GM21723 (cell line): ENCODE data around the gene SCYL1.
A peak's percentile ranks its signal among the peaks of the same experiment; 100 is the strongest.
"Not testable (repeated sequence)": the region's sequence is repeated elsewhere in the genome, so short reads cannot be mapped to it uniquely, and the experiment has no call there.

Experiments used
- ATAC-seq: cut with Tn5 transposase; IDR thresholded peaks from one replicate; pipeline ENCODE4 v1.9.1; 2021; ENCODE audit warnings: mild to moderate bottlenecking, moderate library complexity; ENCODE audit not compliant: unreplicated experiment

Gene SCYL1

GRCh38 chr11:65504674-65505465, 20.0 kb upstream of the SCYL1 start:
- ATAC-seq, result no peak

- no peak for ATAC-seq
Observed at GRCh38 chr11:65505466-65506289, 19.2 kb upstream of the SCYL1 start.

GRCh38 chr11:65506290-65506771, 18.6 kb upstream of the SCYL1 start:
- ATAC-seq, result no peak

- peak; percentile 41 for ATAC-seq
Observed at GRCh38 chr11:65506772-65507505, 17.9 kb upstream of the SCYL1 start.

GRCh38 chr11:65512311-65512710, 12.6 kb upstream of the SCYL1 start:
- ATAC-seq, result not testable (repeated sequence)

GRCh38 chr11:65516135-65516968, 8.5 kb upstream of the SCYL1 start:
- no peak for ATAC-seq

- ATAC-seq, result not testable (repeated sequence)
Observed at GRCh38 chr11:65518941-65519549, 5.8 kb upstream of the SCYL1 start.

DNA sequence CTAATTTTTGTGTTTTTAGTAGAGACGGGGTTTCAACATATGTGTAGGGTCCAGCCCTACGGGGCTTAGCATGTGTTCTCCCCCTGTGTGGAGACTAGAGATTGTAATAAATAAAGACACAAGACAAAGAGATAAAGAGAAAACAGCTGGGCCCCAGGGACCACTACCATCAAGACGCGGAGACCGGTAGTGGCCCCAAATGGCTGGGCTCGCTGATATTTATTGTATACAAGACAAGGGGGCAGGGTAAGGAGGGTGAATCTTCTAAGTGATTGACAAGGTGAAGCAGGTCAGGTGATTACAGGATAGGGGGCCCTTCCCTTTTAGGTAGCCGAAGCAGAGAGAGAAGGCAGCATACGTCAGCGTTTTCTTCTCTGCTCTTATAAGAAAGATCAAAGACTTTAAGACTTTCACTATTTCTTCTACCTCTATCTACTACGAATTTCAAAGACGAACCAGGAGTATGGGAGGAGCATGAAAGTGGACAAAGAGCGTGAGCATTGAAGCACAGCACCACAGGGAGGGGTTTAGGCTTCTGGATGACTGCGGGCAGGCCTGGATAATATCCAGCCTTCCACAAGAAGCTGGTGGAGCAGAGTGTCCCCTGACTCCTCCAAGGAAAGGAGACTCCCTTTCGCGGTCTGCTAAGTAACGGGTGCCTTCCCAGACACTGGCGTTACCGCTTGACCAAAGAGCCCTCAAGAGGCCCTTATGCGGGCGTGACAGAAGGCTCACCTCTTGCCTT, 2.9 kb upstream of the SCYL1 start:
- ATAC-seq, result not testable (repeated sequence)

GRCh38 chr11:65522718-65523630, 1.9 kb upstream of the SCYL1 start:
- not testable (repeated sequence) for ATAC-seq

GRCh38 chr11:65523631-65523968, 1.3 kb upstream of the SCYL1 start:
- not testable (repeated sequence) for ATAC-seq

- ATAC-seq, result no peak
Observed at GRCh38 chr11:65524014-65524740, 706 bp upstream of the SCYL1 start.

DNA sequence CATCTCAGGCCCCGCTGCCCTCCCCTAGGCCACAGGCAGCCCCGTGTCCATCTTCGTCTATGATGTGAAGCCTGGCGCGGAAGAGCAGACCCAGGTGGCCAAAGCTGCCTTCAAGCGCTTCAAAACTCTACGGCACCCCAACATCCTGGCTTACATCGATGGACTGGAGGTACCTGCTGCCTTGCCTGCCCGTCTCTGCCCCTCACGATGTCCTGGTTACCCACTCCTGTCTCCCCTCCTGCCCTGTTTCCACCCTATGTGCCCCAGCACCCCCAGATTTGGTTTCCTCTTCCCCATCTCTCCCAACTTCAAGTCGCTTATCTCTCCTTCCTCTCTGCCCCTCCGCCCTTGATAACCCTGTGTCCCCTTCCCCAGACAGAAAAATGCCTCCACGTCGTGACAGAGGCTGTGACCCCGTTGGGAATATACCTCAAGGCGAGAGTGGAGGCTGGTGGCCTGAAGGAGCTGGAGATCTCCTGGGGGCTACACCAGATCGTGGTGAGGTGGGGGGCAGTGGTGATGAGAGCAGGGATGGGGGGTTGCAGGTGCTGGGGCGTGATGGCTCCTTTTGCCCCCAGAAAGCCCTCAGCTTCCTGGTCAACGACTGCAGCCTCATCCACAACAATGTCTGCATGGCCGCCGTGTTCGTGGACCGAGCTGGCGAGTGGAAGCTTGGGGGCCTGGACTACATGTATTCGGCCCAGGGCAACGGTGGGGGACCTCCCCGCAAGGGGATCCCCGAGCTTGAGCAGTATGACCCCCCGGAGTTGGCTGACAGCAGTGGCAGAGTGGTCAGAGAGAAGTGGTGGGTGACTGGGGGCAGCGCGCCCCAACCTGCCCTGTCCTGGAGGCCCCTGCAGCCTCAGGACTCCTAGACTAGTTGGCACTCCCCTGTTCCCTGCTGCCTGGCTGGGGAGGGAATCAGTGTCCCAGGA, 930 bp downstream of the SCYL1 start:
- ATAC-seq, result no peak

DNA sequence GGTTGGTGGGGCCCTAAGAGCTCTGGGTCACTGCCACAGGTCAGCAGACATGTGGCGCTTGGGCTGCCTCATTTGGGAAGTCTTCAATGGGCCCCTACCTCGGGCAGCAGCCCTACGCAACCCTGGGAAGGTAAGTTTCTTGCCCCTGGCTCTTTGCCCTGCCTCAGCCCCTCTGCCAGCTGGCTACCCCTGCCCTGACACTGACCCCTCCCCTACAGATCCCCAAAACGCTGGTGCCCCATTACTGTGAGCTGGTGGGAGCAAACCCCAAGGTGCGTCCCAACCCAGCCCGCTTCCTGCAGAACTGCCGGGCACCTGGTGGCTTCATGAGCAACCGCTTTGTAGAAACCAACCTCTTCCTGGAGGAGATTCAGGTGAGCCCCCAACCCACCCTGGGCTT, 1.9 kb downstream of the SCYL1 start:
- no peak for ATAC-seq

GRCh38 chr11:65528819-65529350, 4.0 kb downstream of the SCYL1 start:
- ATAC-seq, result no peak

- ATAC-seq, result no peak
Observed at GRCh38 chr11:65529475-65530156, 4.7 kb downstream of the SCYL1 start.

- ATAC-seq, result no peak
Observed at GRCh38 chr11:65530157-65530496, 5.2 kb downstream of the SCYL1 start.
